GM13976 (cell line): ENCODE data around the gene ZFX.

Experiments used
- DNase-seq: peaks from one replicate; pipeline ENCODE4 v3.0.0; 2012; ENCODE audit warnings: low spot score
- in situ Hi-C: fragments of 300-500 bp; cut with MboI; formaldehyde crosslinking; loops from one replicate; pipeline ENCODE4 v1.12.0; 2022; ENCODE audit warnings: low sequenced_read_pairs, mixed read lengths, inconsistent platforms; ENCODE audit not compliant: unreplicated experiment
- TF ChIP-seq, protein P1 (sequence below): IDR thresholded peaks from 2 replicates; pipeline ENCODE4 v1.5.1; 2012; ENCODE audit warnings: borderline replicate concordance, mild to moderate bottlenecking; ENCODE audit not compliant: insufficient read depth; ENCODE audit errors: extremely low read depth, missing control alignments, control extremely low read depth

Gene ZFX

DNA sequence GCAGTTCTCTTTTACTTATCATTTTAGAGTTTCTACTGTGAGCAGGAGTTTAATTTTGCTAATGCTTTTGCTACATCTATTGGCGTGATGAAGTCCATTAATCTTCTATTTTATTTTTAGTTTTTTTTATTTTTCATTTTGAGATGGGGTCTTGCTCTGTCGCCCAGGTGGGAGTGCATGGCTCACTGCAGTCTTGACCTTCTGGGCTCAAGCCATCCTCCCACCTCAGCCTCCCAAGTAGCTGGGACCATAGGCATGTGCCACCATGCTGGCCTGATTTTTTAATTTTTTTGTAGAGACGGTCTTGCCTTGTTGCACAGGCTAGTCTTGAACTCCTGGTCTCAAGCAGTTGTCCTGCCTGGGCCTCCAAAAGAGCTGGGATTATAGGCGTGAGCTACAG, 9.4 kb downstream of the ZFX start:
- DNase-seq = no peak
- TF ChIP-seq, protein P1, sequence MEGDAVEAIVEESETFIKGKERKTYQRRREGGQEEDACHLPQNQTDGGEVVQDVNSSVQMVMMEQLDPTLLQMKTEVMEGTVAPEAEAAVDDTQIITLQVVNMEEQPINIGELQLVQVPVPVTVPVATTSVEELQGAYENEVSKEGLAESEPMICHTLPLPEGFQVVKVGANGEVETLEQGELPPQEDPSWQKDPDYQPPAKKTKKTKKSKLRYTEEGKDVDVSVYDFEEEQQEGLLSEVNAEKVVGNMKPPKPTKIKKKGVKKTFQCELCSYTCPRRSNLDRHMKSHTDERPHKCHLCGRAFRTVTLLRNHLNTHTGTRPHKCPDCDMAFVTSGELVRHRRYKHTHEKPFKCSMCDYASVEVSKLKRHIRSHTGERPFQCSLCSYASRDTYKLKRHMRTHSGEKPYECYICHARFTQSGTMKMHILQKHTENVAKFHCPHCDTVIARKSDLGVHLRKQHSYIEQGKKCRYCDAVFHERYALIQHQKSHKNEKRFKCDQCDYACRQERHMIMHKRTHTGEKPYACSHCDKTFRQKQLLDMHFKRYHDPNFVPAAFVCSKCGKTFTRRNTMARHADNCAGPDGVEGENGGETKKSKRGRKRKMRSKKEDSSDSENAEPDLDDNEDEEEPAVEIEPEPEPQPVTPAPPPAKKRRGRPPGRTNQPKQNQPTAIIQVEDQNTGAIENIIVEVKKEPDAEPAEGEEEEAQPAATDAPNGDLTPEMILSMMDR = no peak
- in situ Hi-C loops = no loop called here

DNA sequence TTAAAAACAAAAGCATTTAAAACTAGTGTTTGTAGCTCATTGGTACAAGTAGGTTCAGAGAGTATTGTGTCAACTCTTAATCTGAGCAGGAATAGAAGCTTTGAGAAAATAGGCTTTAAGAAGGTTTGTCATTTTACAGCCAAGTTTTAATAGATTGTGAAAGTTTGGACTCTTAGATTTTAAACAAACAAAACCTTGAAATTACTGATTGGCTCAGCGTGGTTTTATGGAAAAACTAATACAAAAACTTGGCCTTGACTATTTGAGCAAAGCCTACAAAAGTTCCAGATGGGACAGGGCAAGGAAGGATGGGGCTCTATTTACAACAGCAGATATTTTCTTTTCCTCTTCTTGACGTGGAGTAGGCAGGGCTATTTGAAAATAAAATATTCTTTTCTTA, 16.5 kb downstream of the ZFX start:
- in situ Hi-C loops = no loop called here
- TF ChIP-seq, protein P1 = no peak
- DNase-seq = no peak

- TF ChIP-seq, protein P1 = no peak
- DNase-seq = no peak
- in situ Hi-C loops = no loop called here
Observed at GRCh38 chrX:24167719-24168472, 18.4 kb downstream of the ZFX start.

GRCh38 chrX:24168807-24169206, 19.3 kb downstream of the ZFX start:
- in situ Hi-C loops = no loop called here
- peak; percentile 35 for DNase-seq
- TF ChIP-seq, protein P1 = no peak

GRCh38 chrX:24169211-24169610, 19.7 kb downstream of the ZFX start:
- TF ChIP-seq, protein P1 = no peak
- in situ Hi-C loops = no loop called here
- peak; percentile 38 for DNase-seq

GRCh38 chrX:24173115-24173847, 23.8 kb downstream of the ZFX start:
- no peak for DNase-seq
- in situ Hi-C loops = no loop called here
- TF ChIP-seq, protein P1 = no peak
